ENCODE results near the gene CTSW. TPM values are rescaled to one million over a fixed set of nuclear protein-coding genes. Genes with fewer than 3 reads are reported as not detected.

The CTSW gene
- total RNA-seq, 1 donor from 2014 or later: not detected

DNA sequence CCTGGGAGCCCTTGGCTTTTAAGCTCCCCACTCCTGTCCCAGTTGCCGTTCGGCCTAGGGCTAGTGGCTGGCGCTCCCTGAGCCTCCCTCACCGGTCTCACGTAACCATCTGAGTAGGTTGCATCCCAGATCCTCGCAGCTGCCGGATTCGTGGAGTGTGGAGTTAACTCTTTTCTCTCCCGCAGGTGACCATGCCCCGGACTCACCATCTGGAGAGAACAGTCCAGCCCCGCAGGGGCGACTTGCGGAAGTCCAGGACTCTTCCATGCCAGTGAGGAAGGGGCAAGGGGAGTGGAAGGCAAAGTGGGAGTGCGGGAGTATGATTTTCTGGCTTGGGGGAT is 18.5 kb upstream of the CTSW start:
- no peaks in the 10 kb centered on the region for H3K9me3 Mint-ChIP-seq (ENCODE audit: unreplicated experiment)
- peak overlapping the region; percentile 96 for H3K4me3 Mint-ChIP-seq (ENCODE audit: unreplicated experiment)
- DNase-seq (ENCODE audit: low spot score): no peak
- peaks cover 34% of the 10 kb centered on the region for H3K4me1 Mint-ChIP-seq (ENCODE audit: unreplicated experiment)
- peak overlapping the region; percentile 94 for H3K27ac Mint-ChIP-seq (ENCODE audit: unreplicated experiment)
- peaks cover 30% of the 10 kb centered on the region for H3K36me3 Mint-ChIP-seq (ENCODE audit: low read depth, unreplicated experiment)
- TF ChIP-seq, protein P1, sequence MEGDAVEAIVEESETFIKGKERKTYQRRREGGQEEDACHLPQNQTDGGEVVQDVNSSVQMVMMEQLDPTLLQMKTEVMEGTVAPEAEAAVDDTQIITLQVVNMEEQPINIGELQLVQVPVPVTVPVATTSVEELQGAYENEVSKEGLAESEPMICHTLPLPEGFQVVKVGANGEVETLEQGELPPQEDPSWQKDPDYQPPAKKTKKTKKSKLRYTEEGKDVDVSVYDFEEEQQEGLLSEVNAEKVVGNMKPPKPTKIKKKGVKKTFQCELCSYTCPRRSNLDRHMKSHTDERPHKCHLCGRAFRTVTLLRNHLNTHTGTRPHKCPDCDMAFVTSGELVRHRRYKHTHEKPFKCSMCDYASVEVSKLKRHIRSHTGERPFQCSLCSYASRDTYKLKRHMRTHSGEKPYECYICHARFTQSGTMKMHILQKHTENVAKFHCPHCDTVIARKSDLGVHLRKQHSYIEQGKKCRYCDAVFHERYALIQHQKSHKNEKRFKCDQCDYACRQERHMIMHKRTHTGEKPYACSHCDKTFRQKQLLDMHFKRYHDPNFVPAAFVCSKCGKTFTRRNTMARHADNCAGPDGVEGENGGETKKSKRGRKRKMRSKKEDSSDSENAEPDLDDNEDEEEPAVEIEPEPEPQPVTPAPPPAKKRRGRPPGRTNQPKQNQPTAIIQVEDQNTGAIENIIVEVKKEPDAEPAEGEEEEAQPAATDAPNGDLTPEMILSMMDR (IDR thresholded peaks at IDR 0.05; ENCODE audit: unreplicated experiment): no peak
- H3K27me3 Mint-ChIP-seq (ENCODE audit: unreplicated experiment): peaks cover 28% of the 10 kb centered on the region

DNA sequence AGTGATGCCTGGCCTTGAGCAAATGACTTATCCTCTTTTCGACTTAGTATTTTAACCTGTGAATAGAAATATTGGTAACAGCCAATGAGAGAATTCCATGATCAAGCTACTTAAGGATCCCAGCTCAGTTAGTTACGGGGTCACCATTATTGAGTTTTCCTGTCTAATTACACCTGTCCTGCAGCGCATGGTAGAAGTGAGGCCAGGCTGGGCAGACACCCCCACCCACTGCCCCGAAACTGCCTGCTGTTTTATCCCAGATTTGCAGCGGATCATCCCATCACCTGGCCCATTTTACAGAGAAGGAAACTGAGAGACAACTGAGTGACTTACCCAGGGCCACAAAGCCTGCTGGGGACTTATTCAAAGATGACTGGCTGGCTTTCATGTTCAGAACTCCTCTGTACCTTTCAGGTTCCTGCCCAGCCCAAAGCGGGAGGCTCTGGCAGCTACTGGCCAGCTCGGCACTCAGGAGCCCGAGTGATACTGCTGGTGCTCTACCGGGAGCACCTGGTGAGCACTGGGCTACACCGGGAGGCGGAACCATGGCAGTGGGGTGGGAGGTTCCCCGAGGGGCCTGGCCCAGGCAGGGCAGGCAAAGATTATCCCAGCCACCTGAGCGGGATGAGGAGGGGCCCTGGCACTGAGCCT is 18.0 kb upstream of the CTSW start:
- Mint-ChIP-seq H3K27ac (ENCODE audit: unreplicated experiment) (peak overlapping the region; percentile 94), H3K4me1 (ENCODE audit: unreplicated experiment) (peaks cover 29% of the 10 kb centered on the region), H3K36me3 (ENCODE audit: low read depth, unreplicated experiment) (peaks cover 25% of the 10 kb centered on the region), H3K9me3 (ENCODE audit: unreplicated experiment) (no peaks in the 10 kb centered on the region), H3K27me3 (ENCODE audit: unreplicated experiment) (peaks cover 23% of the 10 kb centered on the region), H3K4me3 (ENCODE audit: unreplicated experiment) (peak overlapping the region; percentile 96)
- DNase-seq (ENCODE audit: low spot score): peak; percentile 3
- TF ChIP-seq, protein P1 (IDR thresholded peaks at IDR 0.05; ENCODE audit: unreplicated experiment): no peak

DNA sequence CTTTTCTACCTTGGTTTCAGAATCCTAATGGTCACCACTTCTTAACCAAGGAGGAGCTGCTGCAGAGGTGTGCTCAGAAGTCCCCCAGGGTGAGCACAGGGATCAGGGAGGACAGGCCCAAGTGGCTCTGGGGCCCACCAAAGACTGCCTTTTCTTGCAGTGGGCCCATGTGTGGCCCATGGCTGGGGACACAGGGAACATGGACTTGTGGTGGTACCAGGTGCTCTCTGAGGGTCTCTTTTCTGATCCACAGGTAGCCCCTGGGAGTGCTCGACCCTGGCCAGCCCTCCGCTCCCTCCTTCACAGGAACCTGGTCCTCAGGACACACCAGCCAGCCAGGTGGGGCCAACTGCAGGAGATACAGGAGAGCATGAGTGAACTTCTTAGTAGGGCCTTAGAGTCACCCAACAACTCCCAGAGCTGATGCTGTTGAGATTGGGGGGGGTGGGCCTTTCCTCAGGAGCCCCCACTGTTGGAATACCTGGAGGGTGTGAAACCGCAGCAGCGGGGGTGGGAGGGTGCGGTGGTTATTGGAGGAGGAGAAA is 17.4 kb upstream of the CTSW start:
- Mint-ChIP-seq H3K27me3 (ENCODE audit: unreplicated experiment) (peaks cover 20% of the 10 kb centered on the region), H3K4me1 (ENCODE audit: unreplicated experiment) (peaks cover 28% of the 10 kb centered on the region), H3K4me3 (ENCODE audit: unreplicated experiment) (peak overlapping the region; percentile 81), H3K9me3 (ENCODE audit: unreplicated experiment) (no peaks in the 10 kb centered on the region), H3K36me3 (ENCODE audit: low read depth, unreplicated experiment) (peaks cover 22% of the 10 kb centered on the region), H3K27ac (ENCODE audit: unreplicated experiment) (peak overlapping the region; percentile 53)
- DNase-seq (ENCODE audit: low spot score): peak; percentile 3
- TF ChIP-seq, protein P1 (IDR thresholded peaks at IDR 0.05; ENCODE audit: unreplicated experiment): no peak

DNA sequence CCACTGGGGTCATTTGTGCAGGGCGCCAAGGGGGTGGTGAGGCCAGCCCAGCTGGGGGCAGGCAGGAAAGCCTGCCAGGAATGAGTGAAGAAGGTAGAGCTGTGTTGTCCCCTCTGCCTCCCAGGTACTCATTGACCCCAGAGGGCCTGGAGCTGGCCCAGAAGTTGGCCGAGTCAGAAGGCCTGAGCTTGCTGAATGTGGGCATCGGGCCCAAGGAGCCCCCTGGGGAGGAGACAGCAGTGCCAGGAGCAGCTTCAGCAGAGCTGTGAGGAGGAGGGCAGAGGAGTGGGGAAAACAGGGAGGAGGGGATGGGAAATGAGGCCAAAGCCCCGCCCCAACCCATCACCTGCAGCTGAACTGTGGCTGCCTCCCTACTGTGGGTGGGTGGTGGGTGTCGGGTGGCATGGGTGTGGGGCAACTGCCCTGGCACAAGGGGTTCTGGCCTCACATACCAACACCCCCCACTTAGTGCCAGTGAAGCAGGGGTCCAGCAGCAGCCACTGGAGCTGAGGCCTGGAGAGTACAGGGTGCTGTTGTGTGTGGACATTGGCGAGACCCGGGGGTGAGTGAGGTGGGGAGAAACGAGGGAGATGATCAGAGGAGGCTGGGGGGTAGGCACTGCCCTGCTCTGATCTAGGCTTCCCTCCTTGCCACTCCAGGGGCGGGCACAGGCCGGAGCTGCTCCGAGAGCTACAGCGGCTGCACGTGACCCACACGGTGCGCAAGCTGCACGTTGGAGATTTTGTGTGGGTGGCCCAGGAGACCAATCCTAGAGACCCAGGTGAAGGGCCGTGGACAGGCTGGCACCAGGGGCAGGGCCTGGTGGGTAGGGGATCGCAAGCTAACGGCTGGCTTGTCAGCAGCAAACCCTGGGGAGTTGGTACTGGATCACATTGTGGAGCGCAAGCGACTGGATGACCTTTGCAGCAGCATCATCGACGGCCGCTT is 16.4 kb upstream of the CTSW start:
- TF ChIP-seq, protein P1 (IDR thresholded peaks at IDR 0.05; ENCODE audit: unreplicated experiment): no peak
- peaks cover 26% of the 10 kb centered on the region for H3K36me3 Mint-ChIP-seq (ENCODE audit: low read depth, unreplicated experiment)
- peak; percentile 1 for DNase-seq (ENCODE audit: low spot score)
- H3K9me3 Mint-ChIP-seq (ENCODE audit: unreplicated experiment): no peaks in the 10 kb centered on the region
- H3K4me3 Mint-ChIP-seq (ENCODE audit: unreplicated experiment): peak overlapping the region; percentile 81
- peaks cover 34% of the 10 kb centered on the region for H3K4me1 Mint-ChIP-seq (ENCODE audit: unreplicated experiment)
- peak overlapping the region; percentile 53 for H3K27ac Mint-ChIP-seq (ENCODE audit: unreplicated experiment)
- peaks cover 25% of the 10 kb centered on the region for H3K27me3 Mint-ChIP-seq (ENCODE audit: unreplicated experiment)
